ENCODE data around the gene ULK4.
"Not testable (repeated sequence)": the region's sequence is repeated elsewhere in the genome, so short reads cannot be mapped to it uniquely, and the experiment has no call there.

The ULK4 gene

GRCh38 chr3:41394896-41395295 is 567.0 kb downstream of the ULK4 start:
- Histone ChIP-seq H3K27ac (ENCODE audit: low read depth, low read length) (no peak overlapping the region), H3K27me3 (ENCODE audit: control insufficient read depth, low read length) (no peaks in the 10 kb centered on the region), H4K20me1 (ENCODE audit: control insufficient read depth, insufficient read depth, low read depth, low read length) (no peaks in the 10 kb centered on the region), H3K4me3 (ENCODE audit: low read length) (no peak overlapping the region), H3K36me3 (ENCODE audit: control insufficient read depth, low read length) (no peaks in the 10 kb centered on the region), H3K79me2 (ENCODE audit: control insufficient read depth, low read length) (no peaks in the 10 kb centered on the region), H3K9me2 (replicated peaks; ENCODE audit: control insufficient read depth, low read length) (no peaks in the 10 kb centered on the region), H3K9me3 (ENCODE audit: control insufficient read depth, insufficient read depth, low read length) (no peaks in the 10 kb centered on the region), H3K4me2 (ENCODE audit: low read length) (no peak overlapping the region), H3K4me1 (ENCODE audit: control insufficient read depth, low read length) (no peaks in the 10 kb centered on the region), H3F3A (ENCODE audit: control insufficient read depth, insufficient read depth) (no peaks in the 10 kb centered on the region)
- TF ChIP-seq, protein P1, sequence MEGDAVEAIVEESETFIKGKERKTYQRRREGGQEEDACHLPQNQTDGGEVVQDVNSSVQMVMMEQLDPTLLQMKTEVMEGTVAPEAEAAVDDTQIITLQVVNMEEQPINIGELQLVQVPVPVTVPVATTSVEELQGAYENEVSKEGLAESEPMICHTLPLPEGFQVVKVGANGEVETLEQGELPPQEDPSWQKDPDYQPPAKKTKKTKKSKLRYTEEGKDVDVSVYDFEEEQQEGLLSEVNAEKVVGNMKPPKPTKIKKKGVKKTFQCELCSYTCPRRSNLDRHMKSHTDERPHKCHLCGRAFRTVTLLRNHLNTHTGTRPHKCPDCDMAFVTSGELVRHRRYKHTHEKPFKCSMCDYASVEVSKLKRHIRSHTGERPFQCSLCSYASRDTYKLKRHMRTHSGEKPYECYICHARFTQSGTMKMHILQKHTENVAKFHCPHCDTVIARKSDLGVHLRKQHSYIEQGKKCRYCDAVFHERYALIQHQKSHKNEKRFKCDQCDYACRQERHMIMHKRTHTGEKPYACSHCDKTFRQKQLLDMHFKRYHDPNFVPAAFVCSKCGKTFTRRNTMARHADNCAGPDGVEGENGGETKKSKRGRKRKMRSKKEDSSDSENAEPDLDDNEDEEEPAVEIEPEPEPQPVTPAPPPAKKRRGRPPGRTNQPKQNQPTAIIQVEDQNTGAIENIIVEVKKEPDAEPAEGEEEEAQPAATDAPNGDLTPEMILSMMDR (IDR thresholded peaks at IDR 0.05; ENCODE audit: low read depth, low read length, poor library complexity, severe bottlenecking): no peak
- TF ChIP-seq EZH2phosphoT487 (IDR thresholded peaks at IDR 0.05; ENCODE audit: borderline replicate concordance, low read length): no peak

- H3K9me2 ChIP-seq (replicated peaks; ENCODE audit: control insufficient read depth, low read length): not testable (repeated sequence)
Measured at GRCh38 chr3:41370765-41371535, 591.0 kb downstream of the ULK4 start.

DNA sequence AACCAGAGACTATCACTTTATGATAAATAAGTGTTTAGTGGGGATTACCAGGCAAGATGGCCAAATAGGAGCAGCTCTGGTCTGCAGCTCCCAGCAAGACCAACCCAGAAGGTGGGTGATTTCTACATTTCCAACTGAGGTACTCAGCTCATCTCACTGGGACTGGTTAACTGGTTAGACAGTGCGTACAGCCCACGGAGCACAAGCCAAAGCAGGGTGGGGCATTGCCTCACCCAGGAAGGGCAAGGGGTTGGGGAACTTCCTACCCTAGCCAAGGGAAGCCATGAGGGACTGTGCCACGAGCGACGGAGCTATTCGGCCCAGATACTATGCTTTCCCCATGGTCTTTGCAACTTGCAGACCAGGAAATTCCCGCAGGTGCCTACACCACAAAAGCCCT is 591.6 kb downstream of the ULK4 start:
- Histone ChIP-seq H3K79me2 (ENCODE audit: control insufficient read depth, low read length) (no peaks in the 10 kb centered on the region), H3K9me3 (ENCODE audit: control insufficient read depth, insufficient read depth, low read length) (no peaks in the 10 kb centered on the region), H3K4me2 (ENCODE audit: low read length) (no peak overlapping the region), H3K36me3 (ENCODE audit: control insufficient read depth, low read length) (no peaks in the 10 kb centered on the region), H3F3A (ENCODE audit: control insufficient read depth, insufficient read depth) (no peaks in the 10 kb centered on the region), H3K9me2 (replicated peaks; ENCODE audit: control insufficient read depth, low read length) (no peaks in the 10 kb centered on the region), H3K4me3 (ENCODE audit: low read length) (no peak overlapping the region), H3K4me1 (ENCODE audit: control insufficient read depth, low read length) (no peaks in the 10 kb centered on the region), H4K20me1 (ENCODE audit: control insufficient read depth, insufficient read depth, low read depth, low read length) (no peaks in the 10 kb centered on the region), H3K27ac (ENCODE audit: low read depth, low read length) (no peak overlapping the region), H3K27me3 (ENCODE audit: control insufficient read depth, low read length) (no peaks in the 10 kb centered on the region)
- no peak for TF ChIP-seq EZH2phosphoT487 (IDR thresholded peaks at IDR 0.05; ENCODE audit: borderline replicate concordance, low read length)

More at GRCh38 chr3:41370765-41371535, 591.0 kb downstream of the ULK4 start:
- H3K27me3 ChIP-seq (ENCODE audit: control insufficient read depth, low read length); H3K27ac ChIP-seq (ENCODE audit: low read depth, low read length); H3K4me1 ChIP-seq (ENCODE audit: control insufficient read depth, low read length); H3F3A ChIP-seq (ENCODE audit: control insufficient read depth, insufficient read depth); H4K20me1 ChIP-seq (ENCODE audit: control insufficient read depth, insufficient read depth, low read depth, low read length); H3K4me2 ChIP-seq (ENCODE audit: low read length); H3K36me3 ChIP-seq (ENCODE audit: control insufficient read depth, low read length); H3K4me3 ChIP-seq (ENCODE audit: low read length); H3K9me3 ChIP-seq (ENCODE audit: control insufficient read depth, insufficient read depth, low read length); H3K79me2 ChIP-seq (ENCODE audit: control insufficient read depth, low read length): not testable (repeated sequence)

GRCh38 chr3:41369838-41370237 is 592.1 kb downstream of the ULK4 start:
- no peaks in the 10 kb centered on the region for H3K9me3 ChIP-seq (ENCODE audit: control insufficient read depth, insufficient read depth, low read length)
- no peak overlapping the region for H3K27ac ChIP-seq (ENCODE audit: low read depth, low read length)
- no peaks in the 10 kb centered on the region for H4K20me1 ChIP-seq (ENCODE audit: control insufficient read depth, insufficient read depth, low read depth, low read length)
- no peak for TF ChIP-seq EZH2phosphoT487 (IDR thresholded peaks at IDR 0.05; ENCODE audit: borderline replicate concordance, low read length)
- TF ChIP-seq, protein P1 (IDR thresholded peaks at IDR 0.05; ENCODE audit: low read depth, low read length, poor library complexity, severe bottlenecking): no peak
- H3K4me1 ChIP-seq (ENCODE audit: control insufficient read depth, low read length): no peaks in the 10 kb centered on the region
- no peaks in the 10 kb centered on the region for H3K9me2 ChIP-seq (replicated peaks; ENCODE audit: control insufficient read depth, low read length)
- H3K27me3 ChIP-seq (ENCODE audit: control insufficient read depth, low read length): no peaks in the 10 kb centered on the region
- H3K79me2 ChIP-seq (ENCODE audit: control insufficient read depth, low read length): no peaks in the 10 kb centered on the region
- H3K36me3 ChIP-seq (ENCODE audit: control insufficient read depth, low read length): no peaks in the 10 kb centered on the region
- no peaks in the 10 kb centered on the region for H3F3A ChIP-seq (ENCODE audit: control insufficient read depth, insufficient read depth)
- no peak overlapping the region for H3K4me2 ChIP-seq (ENCODE audit: low read length)
- H3K4me3 ChIP-seq (ENCODE audit: low read length): no peak overlapping the region

Data from DOHH2 (cell line).